SKM-1 (cell line): ENCODE results near the gene AANAT.
A peak's percentile ranks its signal among the peaks of the same experiment; 100 is the strongest.

Source experiments
- DNase-seq: peaks from one replicate; lab custom pipeline; 2025; ENCODE audit not compliant: unreplicated experiment; lab: John Stamatoyannopoulos, UW

Gene AANAT

GRCh38 chr17:76485569-76485968 is 18.2 kb downstream of the AANAT start:
- no peak for DNase-seq

DNA sequence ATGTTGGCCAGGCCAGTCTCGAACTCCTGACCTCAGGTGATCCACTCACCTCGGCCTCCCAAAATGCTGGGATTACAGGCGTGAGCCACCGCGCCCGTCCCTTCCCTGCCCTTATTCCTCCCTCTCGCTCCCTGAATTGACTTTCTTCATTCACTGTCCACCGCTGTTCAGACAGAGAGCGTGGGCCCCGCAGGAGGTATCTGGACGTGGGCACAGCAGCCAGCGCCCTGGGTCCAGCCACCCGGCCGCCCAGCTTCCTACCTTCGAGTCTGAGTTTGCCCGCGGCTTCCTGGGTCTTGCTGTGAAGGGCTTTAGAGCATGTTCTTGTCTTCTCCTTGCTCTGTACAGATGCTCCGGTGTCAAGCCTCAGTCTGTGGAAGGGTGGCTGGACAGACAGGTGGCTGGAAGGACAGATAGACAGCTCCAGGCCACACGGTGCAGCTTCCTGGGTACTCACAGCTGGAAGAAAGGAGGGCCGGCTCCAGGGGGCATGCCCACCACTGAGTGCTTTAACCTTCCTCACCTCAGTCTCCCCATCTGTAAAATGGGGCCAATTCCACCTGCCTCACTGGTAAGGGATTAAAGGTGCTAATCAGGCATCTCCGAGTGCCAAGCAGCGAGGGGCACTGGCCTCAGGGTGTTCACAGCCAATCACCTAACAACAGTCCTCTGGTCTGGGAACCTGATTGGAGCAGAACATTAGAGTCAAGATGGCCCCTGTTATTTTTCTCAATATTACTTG is 20.2 kb downstream of the AANAT start:
- DNase-seq = no peak

GRCh38 chr17:76490112-76490710 is 22.8 kb downstream of the AANAT start:
- DNase-seq = no peak

GRCh38 chr17:76491271-76492122 is 24.1 kb downstream of the AANAT start:
- DNase-seq = no peak

DNA sequence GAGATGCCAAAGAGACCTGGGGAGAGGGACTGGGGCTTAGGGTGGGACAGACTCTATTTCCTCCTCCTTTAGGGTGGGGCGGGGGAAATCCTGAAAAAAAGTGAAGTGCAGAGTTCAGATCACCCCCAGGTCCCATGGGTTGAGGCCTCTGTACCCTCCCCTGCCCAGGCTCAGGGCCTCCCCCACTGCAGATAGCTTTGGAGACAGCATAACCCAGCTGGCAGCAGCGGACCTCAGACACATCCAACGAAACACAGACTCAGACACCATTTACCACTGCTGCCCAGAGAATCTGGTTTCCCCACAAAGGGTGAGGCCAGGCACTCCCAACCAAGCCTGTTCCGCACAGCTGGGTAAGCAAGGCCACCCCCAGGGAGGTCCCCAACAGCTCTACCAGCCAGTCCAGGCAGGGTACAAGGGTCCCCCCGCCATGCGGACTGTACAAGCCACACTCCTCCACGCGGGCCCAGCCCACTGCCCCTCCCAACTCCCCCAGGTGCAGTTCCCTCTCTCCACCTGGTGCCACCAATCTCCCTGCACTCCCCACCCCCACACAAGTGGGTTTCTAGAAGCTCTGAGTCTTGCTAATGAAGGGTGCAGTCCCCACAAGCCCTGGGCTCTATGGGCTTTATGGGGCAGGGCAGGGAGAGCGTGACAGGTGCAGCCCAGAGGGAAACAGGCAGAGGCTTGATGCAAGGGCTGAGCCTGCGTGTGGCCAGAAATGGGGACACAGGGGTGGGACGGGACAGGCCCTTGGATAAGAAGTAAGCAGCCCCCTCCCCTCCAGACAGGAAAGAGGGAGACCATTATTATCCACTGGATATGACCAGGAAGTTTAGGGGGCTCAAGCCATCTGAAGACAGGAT is 25.0 kb downstream of the AANAT start:
- no peak for DNase-seq

GRCh38 chr17:76492989-76493501 is 25.6 kb downstream of the AANAT start:
- DNase-seq = peak; percentile 85

DNA sequence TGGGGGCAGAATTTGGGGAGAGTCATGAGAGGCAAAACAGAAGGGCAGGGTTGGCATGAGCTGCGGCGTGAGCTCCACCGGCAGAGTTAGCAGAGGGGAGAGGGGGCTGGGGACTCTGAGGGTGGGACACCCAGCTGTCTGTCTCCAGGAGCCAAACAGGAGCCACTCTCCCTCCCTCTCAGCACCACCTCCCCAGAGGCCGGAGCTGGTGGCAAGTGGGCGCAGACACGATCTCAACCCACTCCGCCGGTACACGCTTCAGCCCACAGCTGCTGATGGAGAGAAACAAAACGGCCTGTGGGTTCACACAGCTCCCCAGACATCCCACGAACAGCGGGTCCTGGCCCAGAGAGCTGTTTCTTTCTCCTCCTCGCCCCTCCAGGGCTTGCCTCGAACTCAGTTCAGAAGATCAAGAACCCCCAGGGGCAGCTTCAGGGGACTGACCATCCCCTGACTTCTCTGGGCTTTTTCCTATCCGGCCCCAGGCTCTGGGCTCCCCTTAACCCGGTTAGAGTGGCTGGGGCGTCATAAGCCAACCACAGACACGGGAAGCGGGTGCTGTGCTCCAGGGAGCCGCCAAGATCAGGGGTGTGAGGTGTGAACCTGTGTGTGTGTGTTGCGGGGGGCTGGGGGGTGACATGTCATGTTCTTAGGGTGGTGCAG is 26.2 kb downstream of the AANAT start:
- no peak for DNase-seq

DNA sequence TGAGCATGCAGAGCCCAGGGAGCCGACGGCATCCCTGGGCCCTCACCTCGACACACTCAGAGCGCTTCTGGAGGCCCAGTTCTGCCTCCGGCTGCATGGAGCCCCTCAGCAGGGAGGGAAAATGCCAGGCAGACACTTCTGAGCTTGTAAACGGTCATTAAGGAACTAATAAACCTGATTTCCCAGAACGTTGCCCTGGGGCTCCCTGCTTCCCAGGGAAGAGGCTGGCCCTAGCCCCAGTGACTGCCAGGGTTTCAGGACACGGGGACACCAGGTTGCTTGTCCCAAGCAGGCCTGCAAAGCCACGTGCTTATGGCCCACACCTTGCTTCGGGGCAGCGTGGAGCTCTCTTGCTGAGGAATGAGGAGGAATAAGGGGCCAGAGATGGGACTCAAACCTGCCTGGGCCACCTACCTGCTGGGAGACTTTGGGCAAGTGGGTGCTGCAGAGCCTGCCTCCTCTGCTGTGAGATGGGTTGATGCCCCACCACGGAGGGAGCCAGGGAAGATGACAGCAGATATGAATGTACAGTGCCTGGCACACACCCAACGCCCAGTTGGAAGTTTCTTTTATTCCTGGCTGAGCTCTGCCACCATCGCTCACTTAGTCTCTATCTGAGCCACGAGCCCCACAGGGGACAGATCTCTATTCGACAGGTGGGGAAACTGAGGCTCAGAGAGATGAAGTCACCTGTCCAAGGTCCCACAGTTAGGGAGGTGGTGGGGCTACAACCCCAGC is 28.4 kb downstream of the AANAT start:
- no peak for DNase-seq

DNA sequence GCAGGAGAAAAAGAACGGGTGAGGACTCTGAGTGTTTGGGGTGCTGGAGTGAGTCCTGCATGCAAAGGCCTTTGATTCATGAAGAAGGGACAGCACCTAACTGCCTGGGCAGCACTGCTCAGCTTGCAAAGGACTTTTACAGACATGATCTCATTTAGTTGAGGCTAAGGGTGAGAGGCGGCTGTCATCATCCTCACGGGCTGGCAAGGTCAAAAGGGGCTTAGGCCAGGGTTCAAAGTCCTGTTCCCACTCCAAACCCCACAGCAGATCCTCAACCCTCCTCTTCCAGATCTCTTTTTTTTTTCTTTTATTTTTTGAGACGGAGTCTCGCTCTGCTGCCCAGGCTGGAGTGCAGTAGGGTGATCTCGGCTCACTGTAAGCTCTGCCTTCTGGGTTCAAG is 29.1 kb downstream of the AANAT start:
- DNase-seq = no peak

- no peak for DNase-seq
These were observed 30.2 kb downstream of the AANAT start for GRCh38 chr17:76497699-76497978.

GRCh38 chr17:76497979-76498875 is 30.8 kb downstream of the AANAT start:
- DNase-seq = no peak

GRCh38 chr17:76498876-76499251 is 31.5 kb downstream of the AANAT start:
- no peak for DNase-seq

GRCh38 chr17:76499267-76499667 is 31.9 kb downstream of the AANAT start:
- no peak for DNase-seq

- no peak for DNase-seq
These were observed 32.8 kb downstream of the AANAT start for GRCh38 chr17:76500074-76500746.

- DNase-seq = no peak
These were observed 33.3 kb downstream of the AANAT start for GRCh38 chr17:76500747-76501017.

DNA sequence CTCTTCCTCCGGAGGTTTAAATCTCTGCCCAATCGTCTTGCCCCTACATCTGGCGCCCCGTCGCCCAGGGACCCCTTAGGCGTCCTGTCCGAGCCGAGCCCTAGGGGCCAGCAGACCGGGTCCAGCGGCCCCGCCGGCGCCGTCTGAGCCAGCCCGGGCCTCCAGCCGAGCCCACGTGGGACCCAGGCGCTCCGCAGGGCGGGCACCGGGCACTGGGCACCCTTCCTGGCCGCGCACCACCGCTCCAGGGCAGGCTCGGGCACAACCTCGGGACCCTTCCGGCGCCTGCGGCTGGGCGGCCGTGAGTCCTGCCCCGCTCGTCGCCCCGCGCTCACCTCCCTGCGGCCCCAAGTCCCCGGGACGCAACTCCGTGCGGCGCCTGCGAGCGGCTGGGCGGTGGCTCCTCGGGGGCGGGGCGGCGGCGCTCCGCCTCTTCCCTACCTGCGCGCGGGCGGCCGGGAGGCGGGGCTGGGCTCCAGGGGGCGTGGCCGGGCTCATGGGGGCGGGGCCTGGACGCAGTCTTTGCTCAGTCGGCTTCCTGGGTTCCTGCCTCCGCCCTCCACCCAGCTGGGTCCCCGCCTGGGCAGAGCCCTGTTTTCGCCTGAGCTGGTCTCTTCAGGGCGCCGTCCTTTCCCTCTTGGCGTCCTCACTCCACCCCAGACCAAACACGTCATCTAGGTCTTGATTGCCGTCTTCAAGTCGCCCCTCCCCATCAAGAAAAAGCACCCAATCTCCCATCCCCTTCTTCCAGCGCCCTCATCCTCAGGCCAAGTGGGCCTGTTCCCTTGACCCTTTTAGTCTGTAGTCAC is 33.8 kb downstream of the AANAT start, which contains the start of gene RHBDF2:
TSS of gene RHBDF2 (minus strand) at position 406 of the 809 bp plus-strand sequence. CDS start 19,899 bp downstream, outside the sequence.
- peak; percentile 68 for DNase-seq

DNA sequence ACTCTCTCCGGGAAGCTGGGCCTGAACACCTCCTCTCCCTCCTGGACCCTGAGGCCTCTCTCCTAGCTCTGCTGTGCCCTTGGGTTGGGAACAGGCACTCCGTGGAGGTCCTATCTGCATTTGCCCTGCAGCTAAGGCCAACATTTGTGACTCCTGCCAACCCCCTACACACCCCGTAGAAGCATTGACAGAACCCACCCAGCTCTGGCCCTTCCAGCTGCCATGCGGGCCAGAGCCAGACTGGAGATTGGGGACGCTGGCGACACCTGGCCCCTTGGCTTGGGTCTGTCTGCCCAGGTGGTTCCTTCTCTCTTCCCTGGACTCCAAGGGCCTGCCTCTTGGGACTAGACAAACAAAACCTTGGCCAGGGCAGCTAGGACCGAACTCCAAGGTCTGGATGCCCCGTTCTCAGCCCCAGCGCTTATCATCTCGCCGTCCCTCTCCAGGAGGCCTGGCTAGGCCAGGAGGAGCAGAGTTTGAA is 34.5 kb downstream of the AANAT start:
- DNase-seq = no peak
